GM21367 (cell line): ENCODE measurements around the gene HUNK.
"Not testable (repeated sequence)": the region's sequence is repeated elsewhere in the genome, so short reads cannot be mapped to it uniquely, and the experiment has no call there.

Source experiments
- ATAC-seq: cut with Tn5 transposase; IDR thresholded peaks from one replicate; pipeline ENCODE4 v1.9.1; 2021; ENCODE audit not compliant: unreplicated experiment

The HUNK gene

GRCh38 chr21:31992391-31992790 is 119.6 kb downstream of the HUNK start:
- ATAC-seq: no peak

- ATAC-seq: no peak
These were observed 121.3 kb downstream of the HUNK start for GRCh38 chr21:31993826-31994825.

GRCh38 chr21:31997191-31997590 is 124.4 kb downstream of the HUNK start:
- ATAC-seq: no peak

GRCh38 chr21:31999810-32000468 is 127.1 kb downstream of the HUNK start:
- no peak for ATAC-seq

- ATAC-seq: no peak
These were observed 128.6 kb downstream of the HUNK start for GRCh38 chr21:32001390-32001789.

GRCh38 chr21:32003411-32003810 is 130.6 kb downstream of the HUNK start:
- no peak for ATAC-seq

- ATAC-seq: no peak
These were observed 131.5 kb downstream of the HUNK start for GRCh38 chr21:32004291-32004690.

- no peak for ATAC-seq
These were observed 134.6 kb downstream of the HUNK start for GRCh38 chr21:32007456-32007855.

GRCh38 chr21:32008714-32009113 is 135.9 kb downstream of the HUNK start:
- no peak for ATAC-seq

GRCh38 chr21:32009263-32009662 is 136.4 kb downstream of the HUNK start:
- no peak for ATAC-seq

- ATAC-seq: no peak
These were observed 142.8 kb downstream of the HUNK start for GRCh38 chr21:32015461-32016139.

- no peak for ATAC-seq
These were observed 145.6 kb downstream of the HUNK start for GRCh38 chr21:32018381-32018780.

- no peak for ATAC-seq
These were observed 147.7 kb downstream of the HUNK start for GRCh38 chr21:32020564-32020963.

GRCh38 chr21:32021319-32021994 is 148.6 kb downstream of the HUNK start:
- ATAC-seq: no peak

- no peak for ATAC-seq
These were observed 149.3 kb downstream of the HUNK start for GRCh38 chr21:32022146-32022545.

GRCh38 chr21:32030146-32030652 is 157.4 kb downstream of the HUNK start:
- no peak for ATAC-seq

- no peak for ATAC-seq
These were observed 162.0 kb downstream of the HUNK start for GRCh38 chr21:32034850-32035249.

GRCh38 chr21:32035617-32036016 is 162.8 kb downstream of the HUNK start:
- ATAC-seq: no peak

GRCh38 chr21:32036756-32037155 is 163.9 kb downstream of the HUNK start:
- ATAC-seq: no peak

GRCh38 chr21:32038751-32039150 is 165.9 kb downstream of the HUNK start:
- ATAC-seq: not testable (repeated sequence)

GRCh38 chr21:32043458-32043857 is 170.6 kb downstream of the HUNK start:
- ATAC-seq: no peak
